Astrocyte (in vitro differentiated cells and primary cell): ENCODE results near the gene MELK.

Experiments
- EZH2 ChIP-seq: IDR thresholded peaks from 2 replicates; pipeline ENCODE4 v1.6.1; 2012; ENCODE audit warnings: mild to moderate bottlenecking, low read length, inconsistent platforms; ENCODE audit not compliant: insufficient read depth
- TF ChIP-seq, protein P1 (sequence below): IDR thresholded peaks from 2 replicates; pipeline ENCODE4 v1.5.1; 2011; ENCODE audit warnings: low read depth, mild to moderate bottlenecking, inconsistent platforms, low read length, moderate library complexity; ENCODE audit not compliant: insufficient read depth

DNA sequence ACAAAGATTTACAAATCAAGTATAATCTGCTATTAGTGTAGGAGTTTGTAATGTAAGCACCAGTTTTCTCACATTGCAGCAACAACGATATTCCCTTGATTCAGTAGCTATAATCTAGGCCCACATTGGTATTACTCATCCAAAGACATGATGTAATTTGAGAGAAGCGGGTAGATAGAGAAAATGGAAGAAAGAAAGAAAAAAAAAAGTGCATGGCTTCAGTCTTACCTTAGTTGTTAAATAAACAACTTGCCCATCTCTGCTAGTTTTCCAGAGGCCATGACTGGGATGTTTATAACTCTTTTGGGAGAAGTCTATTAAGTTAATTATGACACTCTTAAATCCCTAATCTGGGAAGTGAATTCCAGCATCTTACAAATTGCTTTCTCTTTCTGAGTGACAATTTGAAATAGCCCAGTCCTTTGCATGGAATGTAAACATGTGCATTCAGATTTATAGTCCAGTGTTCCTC, 2.8 kb downstream of the MELK start:
- TF ChIP-seq EZH2: no peak
- TF ChIP-seq, protein P1, sequence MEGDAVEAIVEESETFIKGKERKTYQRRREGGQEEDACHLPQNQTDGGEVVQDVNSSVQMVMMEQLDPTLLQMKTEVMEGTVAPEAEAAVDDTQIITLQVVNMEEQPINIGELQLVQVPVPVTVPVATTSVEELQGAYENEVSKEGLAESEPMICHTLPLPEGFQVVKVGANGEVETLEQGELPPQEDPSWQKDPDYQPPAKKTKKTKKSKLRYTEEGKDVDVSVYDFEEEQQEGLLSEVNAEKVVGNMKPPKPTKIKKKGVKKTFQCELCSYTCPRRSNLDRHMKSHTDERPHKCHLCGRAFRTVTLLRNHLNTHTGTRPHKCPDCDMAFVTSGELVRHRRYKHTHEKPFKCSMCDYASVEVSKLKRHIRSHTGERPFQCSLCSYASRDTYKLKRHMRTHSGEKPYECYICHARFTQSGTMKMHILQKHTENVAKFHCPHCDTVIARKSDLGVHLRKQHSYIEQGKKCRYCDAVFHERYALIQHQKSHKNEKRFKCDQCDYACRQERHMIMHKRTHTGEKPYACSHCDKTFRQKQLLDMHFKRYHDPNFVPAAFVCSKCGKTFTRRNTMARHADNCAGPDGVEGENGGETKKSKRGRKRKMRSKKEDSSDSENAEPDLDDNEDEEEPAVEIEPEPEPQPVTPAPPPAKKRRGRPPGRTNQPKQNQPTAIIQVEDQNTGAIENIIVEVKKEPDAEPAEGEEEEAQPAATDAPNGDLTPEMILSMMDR: no peak
